IPS-NIHi7 (cell line): ENCODE measurements around the gene TMEM266.
"Not testable (repeated sequence)": the region's sequence is repeated elsewhere in the genome, so short reads cannot be mapped to it uniquely, and the experiment has no call there.

Experiments
- DNase-seq: peaks from one replicate; pipeline ENCODE4 v3.0.0; 2012; ENCODE audit warnings: mixed read lengths; ENCODE audit errors: extremely low spot score

Gene TMEM266, protein sequence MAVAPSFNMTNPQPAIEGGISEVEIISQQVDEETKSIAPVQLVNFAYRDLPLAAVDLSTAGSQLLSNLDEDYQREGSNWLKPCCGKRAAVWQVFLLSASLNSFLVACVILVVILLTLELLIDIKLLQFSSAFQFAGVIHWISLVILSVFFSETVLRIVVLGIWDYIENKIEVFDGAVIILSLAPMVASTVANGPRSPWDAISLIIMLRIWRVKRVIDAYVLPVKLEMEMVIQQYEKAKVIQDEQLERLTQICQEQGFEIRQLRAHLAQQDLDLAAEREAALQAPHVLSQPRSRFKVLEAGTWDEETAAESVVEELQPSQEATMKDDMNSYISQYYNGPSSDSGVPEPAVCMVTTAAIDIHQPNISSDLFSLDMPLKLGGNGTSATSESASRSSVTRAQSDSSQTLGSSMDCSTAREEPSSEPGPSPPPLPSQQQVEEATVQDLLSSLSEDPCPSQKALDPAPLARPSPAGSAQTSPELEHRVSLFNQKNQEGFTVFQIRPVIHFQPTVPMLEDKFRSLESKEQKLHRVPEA

DNA sequence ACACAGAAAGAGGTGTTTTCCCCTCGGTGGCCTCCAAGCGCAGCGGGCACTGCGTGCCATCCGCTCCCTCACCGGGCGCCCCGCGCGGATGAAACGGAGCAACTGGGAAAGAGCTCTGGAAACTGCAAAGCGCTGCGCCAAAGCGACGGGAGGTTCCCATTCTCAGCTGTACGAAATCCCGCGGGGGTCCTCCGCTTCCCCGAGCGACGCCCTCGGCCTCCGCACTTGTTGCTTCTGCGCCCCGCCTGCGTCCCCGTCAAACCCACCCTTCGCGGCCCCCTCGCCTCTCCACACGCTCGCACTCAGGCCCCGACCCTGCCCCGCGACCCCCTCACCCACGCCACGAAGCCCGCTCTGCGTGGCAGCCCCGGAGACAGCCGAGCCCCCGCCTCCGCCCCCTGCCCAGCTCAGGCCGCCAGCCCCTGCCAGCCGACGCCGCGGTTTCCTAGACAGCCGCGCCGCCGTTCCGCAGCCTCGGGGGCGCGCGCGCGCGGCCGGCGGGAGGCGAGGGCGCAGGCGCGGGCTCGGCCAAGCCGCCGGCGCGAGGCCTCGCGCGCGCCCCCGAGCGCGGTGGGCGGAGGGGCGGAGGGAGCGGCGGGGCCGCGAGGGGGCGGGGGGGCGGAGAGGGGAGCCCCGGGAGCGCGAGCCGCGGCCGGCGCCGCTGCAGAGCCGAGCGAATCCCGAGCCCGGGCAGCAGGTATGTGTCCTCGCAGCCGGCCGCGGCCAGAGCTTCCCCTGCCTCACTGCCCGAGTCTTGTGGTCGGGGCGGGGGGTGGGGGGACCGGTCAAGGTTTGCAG, at the start of gene TMEM266:
Gene TMEM266 (plus strand): TSS at position 666 of the 798 bp plus-strand sequence. CDS start 74,279 bp downstream, outside the sequence.
- DNase-seq = peak; percentile 91

DNA sequence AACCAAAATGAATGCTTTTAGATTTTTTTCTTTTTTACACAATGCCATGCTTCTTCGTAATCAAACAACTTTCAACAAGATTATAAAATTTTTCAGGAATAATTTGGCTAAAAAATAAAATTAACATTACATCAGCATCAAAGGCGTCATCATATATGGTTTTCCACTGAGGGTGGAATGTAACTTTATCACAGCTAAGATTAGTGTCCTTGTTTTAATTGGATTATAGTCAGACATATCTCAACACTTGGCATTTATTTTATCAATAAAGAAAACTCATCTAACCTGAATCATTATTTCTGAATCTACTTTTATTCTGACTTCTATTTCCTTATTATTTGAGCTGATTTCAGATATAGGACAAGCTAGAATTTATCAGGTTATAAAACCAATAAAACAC, 49.2 kb upstream of the TMEM266 start:
- no peak for DNase-seq

DNA sequence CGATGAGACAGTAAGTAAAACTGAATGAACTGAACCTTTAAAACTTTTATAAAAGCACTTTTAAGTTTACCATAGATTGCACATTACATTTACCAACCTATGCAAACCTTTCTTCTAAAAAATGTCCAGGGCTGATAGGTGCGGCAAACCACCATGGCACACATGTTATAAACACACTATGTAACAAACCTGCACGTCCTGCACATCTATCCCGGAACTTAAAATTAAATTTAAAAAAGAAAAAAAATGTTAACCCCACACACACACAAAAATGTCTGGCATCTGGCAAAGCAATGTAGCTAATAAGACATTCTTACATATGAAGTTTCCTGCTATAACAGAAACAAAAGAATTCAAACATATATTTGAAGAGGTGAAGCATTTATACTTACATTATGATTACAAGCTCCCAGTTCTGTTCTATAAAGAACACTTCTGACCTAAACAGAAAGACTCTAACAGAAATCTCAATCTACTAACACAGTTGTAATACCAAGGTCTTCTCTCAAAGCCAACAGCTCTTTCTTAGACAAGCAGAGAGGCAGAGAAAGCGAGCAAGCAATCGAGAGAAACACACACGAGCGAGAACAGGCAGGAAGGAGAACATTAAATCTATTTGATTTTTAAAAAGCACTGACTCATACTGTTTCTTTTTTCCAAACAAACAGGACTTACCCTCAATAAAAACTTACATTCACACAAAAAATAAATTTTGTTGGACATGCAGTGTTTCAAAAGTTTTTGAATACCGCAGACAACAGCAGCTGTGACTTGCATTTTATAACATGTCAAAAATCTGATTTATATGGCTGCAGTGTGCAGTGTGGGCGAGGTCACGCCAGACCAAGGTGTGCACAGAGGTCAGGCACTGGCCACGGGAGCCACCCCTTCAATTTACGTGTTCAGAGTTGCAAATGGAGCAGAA, 47.9 kb upstream of the TMEM266 start, which contains the start of gene NRG4:
Gene NRG4 (minus strand): TSS at position 798 of the 925 bp plus-strand sequence. CDS start 1,194 bp downstream, outside the sequence.
- no peak for DNase-seq

- not testable (repeated sequence) for DNase-seq
Measured at GRCh38 chr15:76013470-76013869, 46.3 kb upstream of the TMEM266 start.

GRCh38 chr15:76024021-76024768, 35.6 kb upstream of the TMEM266 start:
- no peak for DNase-seq

DNA sequence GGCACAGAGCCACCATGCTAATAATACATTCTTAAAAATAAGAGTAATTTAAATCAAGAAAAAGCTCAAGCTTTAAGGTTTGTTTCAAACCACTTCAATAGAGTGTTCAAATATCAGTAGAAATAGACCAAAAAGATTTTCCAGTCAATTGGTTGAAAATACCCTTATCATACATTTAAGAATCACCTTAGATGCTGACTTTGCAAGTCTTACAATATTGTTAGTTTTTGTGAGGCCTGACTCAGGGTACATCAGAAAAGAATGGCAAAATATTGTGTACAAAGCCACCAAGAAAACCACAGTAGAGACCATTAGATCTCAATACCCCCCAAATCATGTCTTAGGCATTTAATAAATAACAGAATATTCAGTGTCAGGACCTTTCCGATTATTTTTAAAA, 27.7 kb upstream of the TMEM266 start:
- no peak for DNase-seq

GRCh38 chr15:76033438-76033837, 26.3 kb upstream of the TMEM266 start:
- DNase-seq = no peak

DNA sequence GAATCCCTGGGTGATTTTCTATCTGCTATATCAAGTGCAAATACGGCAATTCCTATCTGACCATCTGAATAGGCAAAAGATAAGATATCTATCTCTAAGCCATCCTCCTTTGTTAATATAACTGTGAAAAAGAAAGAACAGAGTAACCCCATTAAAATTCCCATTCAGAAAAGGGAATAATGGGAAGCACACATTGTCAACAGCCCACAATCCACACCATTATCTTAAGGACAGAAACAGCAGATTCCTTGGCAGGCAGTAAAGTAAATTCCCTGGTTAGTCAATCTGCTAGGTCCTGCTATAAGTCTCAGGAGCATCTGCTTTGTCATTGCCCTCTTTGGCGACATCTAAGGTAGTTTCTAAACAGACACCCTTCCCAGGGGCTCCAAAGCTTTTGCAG, 25.7 kb upstream of the TMEM266 start:
- DNase-seq = no peak

DNA sequence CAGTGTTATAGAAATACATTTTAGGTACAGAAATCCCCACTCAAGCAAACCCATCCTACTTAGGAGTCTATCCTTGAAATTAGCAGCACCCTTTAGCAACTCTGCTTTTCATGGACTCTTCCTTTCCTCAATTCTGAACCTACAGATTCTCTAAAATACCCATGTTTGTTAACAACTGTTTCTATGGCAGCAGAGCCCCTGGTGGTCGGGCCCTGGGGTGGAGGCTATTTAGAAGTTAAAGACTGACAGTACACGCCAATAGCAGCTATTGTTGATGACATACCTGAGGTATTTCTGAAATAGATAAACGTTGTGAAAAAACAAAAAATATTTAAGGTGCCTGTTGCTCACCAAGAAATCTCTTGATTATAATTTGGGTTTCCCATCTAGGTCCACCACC, 24.2 kb upstream of the TMEM266 start:
- DNase-seq = no peak

DNA sequence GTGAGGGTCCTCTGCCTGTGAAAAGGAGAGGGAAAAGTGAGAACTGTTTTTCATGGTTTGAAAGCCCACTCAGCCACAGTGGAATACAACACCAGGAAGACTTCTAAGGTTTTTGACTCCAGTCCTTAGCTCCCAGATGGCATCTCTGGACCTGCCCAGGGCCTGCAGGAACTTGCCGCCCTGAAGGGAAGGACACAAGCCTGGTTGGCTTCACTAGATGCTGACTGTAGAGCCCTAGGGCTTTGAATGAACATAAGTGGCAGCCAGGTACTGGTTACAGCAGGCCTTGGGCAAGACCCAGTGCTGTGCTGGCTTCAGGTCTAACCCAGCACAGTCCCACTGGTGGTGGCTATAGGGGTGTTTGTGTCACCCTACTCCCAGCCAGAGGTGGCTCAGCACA, 21.3 kb upstream of the TMEM266 start:
- no peak for DNase-seq

DNA sequence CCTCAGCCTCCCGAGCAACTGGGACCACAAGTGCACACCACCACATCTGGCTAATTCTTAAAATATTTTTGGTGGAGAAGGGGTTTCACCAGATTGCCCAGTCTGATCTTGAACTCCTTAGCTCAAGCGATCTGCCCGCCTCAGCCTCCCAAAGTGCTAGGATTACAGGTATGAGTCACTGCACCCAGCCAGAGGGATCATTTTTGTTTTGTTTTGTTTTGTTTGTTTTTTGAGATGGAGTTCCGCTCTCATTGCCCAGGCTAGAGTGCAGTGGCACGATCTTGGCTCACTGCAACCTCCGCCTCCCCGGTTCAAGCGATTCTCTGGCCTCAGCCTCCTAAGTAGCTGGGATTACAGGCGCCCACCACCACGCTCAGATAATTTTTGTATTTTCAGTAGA, 5.6 kb upstream of the TMEM266 start:
- not testable (repeated sequence) for DNase-seq

- no peak for DNase-seq
Measured at GRCh38 chr15:76056931-76057330, 2.9 kb upstream of the TMEM266 start.

- DNase-seq = no peak
Measured at GRCh38 chr15:76057332-76058000, 2.3 kb upstream of the TMEM266 start.

- DNase-seq = no peak
Measured at GRCh38 chr15:76058714-76059319, 968 bp upstream of the TMEM266 start.

DNA sequence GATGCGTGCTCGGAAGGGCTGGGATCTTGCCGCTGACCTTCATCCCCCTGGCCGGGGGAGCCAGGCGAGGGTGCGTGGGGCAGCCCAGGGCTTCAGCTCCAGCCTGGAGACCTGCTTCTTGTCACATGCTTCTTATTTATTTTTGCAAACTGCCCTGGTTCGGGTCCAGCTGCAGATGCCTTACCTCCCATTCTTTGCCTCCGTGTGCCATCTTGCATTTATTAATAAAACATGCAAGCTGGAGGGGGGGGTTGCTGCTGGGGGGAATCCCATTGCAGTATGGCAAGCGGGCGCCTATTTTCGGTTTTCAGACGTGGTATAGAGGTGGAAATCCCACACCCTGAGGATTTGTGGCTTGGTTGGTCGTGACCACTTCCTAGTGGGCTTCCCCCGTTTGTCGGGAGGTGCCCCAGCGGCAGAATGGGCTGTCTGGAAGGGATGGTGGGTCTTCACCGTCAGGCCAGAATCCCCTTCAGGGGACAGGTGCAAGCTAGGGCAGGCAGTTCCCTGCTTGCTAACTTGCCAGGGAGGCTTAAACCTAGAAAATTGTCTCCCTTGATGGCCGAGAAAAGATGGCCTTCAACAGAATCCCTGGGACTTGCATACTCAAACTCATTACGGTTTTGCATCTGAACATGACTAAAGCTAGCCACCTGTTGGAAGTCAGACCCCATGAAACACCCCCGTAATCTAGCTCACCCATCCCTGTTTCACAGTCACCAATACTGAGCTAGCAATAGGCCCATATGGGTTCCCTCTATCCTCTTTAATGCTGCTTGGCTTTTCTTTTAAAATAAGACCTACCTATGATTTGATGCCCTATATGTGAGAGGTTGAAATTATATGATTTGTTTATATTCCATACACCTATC, 569 bp downstream of the TMEM266 start:
- no peak for DNase-seq

- no peak for DNase-seq
Measured at GRCh38 chr15:76061700-76062099, 1.9 kb downstream of the TMEM266 start.

DNA sequence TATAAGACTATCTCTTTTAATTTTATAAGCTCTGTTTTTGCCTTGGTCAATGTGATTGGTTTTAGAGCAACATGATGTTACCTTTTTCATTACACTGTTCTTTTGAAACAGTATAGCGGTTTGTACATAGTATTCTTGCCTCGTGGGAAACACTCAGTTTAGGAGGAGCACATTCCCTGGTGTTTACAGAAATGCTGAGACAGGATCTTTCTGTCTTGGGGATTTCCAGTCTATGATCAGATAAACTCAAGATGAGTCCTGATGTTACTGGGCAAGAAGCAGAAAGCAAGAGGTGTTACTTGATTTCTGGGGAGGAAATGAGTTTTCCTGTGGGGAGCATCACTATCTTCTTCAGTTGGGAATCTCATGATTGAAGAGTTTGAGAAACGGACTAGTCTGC, 2.5 kb downstream of the TMEM266 start:
- DNase-seq = no peak

DNA sequence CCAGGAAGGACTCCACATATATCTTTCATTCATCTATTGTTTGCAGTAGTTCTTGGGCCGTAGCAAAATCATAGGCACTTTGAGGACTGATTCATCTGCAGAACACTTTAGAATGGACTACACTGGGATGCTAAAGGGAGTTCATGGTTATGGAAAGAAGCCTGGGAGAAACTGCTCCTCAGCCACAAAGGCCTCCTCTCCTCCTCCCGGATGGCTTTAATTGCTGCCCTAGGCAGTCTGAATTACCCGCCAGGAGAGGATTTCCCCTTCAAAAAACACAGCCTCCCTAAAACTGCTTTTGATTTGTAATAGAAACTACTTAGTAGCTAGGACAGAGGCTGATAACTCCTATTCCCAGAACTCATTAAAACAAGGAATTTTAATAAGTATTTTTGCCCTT, 4.6 kb downstream of the TMEM266 start:
- no peak for DNase-seq

DNA sequence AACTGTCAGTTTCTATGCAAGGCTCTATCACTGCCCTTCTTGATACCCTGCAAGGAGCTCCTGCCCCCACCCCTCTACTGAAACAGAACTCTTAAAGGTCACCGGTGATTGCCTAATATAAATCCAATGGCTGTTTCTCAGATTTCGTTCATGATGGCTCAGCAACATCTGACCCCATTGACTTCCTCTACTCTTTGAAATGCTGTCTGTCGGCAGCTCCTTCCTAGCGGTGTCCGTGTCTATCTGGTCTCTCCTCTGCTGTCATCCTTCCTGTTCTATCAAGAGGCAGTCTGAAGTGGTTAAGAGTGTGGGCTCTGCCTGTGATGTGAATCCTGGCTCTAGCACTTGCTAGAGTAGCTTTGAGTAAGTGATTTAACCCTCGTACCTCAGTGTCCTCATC, 5.5 kb downstream of the TMEM266 start:
- DNase-seq = no peak
